HUDEP-2 (cell line): ENCODE data around the gene TRAF1.
A peak's percentile ranks its signal among the peaks of the same experiment; 100 is the strongest.

Experiments used
- DNase-seq, 76 experiments: peaks; one replicate each; lab custom pipeline; 2025; ENCODE audit not compliant: unreplicated experiment in 76 of 76; lab: John Stamatoyannopoulos, UW

The TRAF1 gene

DNA sequence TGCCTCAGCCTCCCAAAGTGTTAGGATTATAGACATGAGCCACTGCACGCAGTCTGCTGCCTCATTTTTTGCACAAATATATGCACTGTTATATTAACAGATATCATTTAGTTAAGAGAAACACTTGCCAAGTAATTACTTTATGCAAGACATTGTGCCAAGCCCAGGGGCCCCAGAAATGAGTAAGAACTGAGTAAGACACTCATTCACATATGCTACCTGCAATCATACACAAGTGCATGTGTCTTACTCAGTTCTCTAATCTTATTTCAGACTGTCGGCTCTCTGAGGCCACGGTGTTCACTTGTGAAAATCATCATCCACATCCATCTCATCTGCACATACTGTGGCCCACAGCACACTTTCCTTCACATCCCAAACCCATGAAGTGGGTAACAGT, 16.0 kb downstream of the TRAF1 start:
- no peak for DNase-seq

- peak in 5 of 76 experiments; percentile 5 to 30 (median 14) for DNase-seq
These were observed 16.7 kb downstream of the TRAF1 start for GRCh38 chr9:120909904-120910303.

DNA sequence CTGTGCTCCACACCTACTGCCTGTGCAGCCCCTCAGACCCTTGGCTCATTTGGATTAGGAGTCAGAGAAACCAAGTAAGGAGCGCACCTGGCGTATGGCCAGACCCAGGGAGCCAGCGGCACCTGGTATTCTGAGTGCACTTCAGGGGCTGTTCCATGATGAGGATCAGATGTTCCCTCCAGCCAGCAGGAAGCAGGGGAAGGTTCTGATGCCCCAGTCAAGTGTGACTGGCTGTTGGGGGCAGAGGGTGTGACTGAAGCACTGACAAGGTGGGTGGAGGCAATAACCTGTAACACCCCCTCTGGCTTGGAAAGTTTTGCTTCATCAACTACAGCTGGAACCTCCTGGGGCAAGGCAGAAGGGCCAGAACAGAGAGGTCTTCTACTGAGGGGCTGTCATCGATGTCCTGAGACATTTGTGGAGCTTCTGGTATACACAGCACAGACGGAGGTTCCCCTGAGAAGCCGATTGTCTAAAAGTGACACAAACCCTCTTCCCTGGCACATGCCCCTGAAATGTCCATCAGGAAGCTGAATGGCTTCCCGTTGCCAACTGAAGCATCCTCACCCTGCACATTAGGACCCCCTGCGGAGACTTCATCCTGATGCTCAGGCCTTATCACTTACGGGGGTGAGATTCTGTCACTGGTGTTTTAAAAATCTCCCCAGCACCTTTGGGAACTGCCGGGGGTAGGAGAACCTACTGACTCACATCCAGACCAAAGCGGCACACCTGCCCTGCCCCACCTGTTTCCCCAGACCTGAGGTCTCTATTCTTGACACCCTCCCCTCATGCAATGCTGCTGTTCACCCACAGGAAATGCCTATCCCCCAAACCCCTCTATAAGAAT, 21.1 kb downstream of the TRAF1 start:
- DNase-seq: no peak

- DNase-seq: no peak
These were observed 21.7 kb downstream of the TRAF1 start for GRCh38 chr9:120904978-120905301.

- no peak for DNase-seq
These were observed 22.3 kb downstream of the TRAF1 start for GRCh38 chr9:120904061-120904977.

DNA sequence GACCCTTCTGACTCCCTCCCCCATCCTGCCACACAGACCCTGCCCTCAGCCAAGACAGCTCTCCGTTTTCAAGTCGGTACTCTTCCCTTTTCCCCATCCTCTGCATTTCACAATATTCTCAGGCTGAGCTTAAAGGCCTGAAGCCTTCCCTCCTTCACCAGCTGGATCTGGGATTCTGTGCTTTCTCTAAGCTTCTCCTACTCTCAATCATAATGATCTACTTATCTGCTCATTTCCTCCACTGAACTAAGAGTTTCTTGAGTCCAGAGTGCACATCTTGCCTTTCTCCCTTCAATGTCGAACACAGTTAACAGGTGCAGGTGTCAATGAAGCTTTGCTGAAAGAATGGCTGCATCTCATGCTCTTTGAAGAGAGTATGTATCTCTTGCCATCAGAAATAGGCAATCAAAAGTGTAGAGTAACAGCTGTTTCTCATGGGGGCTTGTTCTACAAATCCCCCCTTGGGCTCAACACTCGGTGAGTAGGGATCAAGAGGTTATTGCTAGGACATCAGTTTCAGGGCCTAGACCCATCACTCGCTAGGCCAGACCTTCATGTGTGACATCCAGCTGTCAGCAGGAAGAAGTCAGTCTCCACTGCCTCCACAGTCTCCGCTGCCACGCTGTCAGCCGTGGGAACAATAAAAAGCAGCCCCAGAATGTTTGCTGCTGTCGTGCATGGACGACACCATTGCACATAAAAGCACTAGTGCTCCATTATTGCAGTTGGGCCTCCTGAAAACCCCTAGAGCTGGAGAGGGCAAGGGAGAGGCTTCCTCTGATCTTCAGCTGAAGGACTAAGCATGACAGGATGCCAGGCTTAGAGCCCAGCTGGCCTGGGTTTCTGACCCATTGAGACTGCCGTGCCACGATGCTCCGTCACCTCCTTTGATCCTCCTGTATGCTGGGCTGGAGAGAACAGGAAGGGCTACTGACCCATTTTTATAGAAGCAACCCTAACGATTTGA, 23.7 kb downstream of the TRAF1 start:
- DNase-seq: no peak

- no peak for DNase-seq
These were observed 24.6 kb downstream of the TRAF1 start for GRCh38 chr9:120901755-120902568.

DNA sequence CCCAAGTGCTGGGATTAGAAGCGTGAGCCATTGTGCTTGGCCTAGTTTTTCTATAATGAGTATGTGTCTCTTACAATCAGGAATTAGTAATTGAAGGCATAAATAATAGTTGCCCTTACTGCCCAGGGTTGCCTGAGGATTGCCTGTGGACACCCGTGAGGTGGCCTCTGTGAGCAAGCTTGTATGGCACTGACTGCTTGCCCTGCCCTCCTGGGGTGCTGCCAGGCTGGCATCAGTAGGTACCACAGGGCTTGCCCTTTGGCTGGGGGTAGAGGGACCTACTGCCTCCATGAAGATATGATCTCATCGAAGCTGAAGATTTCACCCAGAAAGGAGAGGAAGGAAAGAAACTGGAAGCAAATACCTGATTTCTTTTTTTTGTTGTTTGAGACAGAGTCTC, 25.8 kb downstream of the TRAF1 start:
- DNase-seq: no peak

GRCh38 chr9:120899490-120900068, 27.0 kb downstream of the TRAF1 start:
- DNase-seq: no peak

DNA sequence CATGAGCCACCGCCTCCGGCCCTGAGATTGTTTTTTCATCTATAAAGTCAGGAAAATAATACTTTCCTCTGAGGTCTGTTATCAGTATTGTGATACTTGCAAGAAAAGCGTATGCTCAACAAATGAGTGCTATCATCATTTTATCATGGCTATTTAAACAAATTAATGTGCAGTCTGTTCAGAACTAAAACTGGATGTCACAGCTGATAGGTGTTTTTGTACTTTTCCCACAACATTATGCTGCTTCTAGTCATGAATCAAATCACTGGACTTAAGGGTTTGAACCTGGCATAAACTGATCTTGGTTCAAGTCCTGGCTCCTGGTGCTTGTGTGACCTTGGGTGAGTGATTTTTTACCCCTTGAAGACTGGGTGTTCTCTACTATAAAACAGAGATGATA, 28.2 kb downstream of the TRAF1 start:
- no peak for DNase-seq

GRCh38 chr9:120895951-120896350, 30.6 kb downstream of the TRAF1 start:
- DNase-seq: no peak

- no peak for DNase-seq
These were observed 32.1 kb downstream of the TRAF1 start for GRCh38 chr9:120894321-120895148.

GRCh38 chr9:120893611-120894307, 32.8 kb downstream of the TRAF1 start:
- no peak for DNase-seq

DNA sequence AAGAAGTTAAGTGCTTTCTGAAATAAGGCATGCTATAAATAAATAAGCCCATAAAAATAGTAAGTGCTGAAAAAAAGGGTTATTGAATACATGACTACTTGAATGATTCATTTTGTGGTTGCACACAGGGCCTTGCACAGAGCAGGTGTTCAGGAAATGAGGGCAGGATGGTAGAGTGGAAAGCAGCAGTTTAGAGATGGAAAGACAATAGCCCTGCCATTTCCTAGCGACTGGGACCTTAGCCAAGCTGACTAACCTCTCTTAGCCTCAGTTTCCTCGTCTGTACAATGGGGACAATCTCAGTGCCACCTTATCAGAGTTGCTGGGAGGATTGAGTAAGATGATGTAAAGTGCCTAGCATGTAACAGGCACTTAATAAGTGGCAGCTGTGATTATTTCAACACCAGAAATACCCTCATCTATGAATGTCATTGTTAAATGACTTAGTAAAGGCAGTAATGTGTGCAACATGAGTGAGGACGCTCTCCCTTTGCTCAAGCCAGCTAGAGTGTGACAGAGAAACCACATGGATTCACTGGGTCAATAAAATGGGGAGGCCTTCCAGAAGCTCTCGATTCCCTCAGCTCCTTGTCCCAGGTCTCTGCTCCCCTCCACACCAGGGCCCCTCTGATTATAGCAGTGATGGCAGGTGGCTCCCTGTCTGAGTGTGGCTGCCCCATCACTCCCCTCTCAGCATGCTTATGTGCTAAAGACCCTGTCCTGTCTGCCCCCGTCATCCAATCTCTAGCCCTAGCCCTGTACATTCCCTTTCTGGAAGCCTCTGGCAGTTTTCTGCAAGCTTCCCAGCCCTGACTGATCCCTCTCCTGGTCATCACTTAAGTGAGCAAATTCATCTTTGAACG, 33.6 kb downstream of the TRAF1 start:
- DNase-seq: no peak

GRCh38 chr9:120891884-120892747, 34.5 kb downstream of the TRAF1 start:
- no peak for DNase-seq

DNA sequence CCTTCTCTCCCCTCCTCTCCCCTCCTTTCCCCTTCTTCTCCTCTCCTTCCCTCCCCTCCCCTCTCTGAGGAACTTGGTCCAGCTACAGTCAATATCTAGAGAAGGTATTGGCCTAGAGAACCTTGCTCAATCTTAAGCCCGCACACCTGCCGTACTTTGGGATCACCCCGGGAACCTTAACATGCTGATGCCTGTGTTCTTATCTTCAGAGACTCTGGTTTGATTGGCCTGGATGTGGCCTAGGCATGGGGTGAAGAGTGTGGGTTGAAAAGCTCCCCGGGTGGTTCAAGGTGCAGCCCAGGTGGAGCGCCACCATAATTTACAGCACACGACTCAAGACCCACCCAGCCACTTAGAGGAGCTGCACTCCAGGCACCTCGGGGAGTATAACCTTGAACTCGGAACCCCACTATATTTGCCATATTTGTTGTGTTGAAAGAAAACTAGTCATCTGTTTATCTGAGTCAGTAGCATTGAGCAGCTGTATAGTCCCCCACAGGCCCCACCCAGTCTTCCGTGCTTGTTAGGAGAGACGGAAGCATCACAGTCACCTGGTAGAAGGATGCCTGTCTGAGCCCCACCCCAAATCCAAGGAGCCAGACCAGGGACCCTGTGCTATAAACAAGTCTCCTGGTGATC, 35.2 kb downstream of the TRAF1 start:
- no peak for DNase-seq
